GM12801 (cell line): ENCODE data around the gene ZNF776.

Experiments used
- TF ChIP-seq, protein P1 (sequence below): IDR thresholded peaks from one replicate; pipeline ENCODE4 v1.5.1; 2011; ENCODE audit warnings: control low read depth; ENCODE audit not compliant: insufficient read length; ENCODE audit errors: extremely low read depth

Gene ZNF776

GRCh38 chr19:57807541-57807940 lies 60.9 kb downstream of the ZNF776 start:
- TF ChIP-seq, protein P1, sequence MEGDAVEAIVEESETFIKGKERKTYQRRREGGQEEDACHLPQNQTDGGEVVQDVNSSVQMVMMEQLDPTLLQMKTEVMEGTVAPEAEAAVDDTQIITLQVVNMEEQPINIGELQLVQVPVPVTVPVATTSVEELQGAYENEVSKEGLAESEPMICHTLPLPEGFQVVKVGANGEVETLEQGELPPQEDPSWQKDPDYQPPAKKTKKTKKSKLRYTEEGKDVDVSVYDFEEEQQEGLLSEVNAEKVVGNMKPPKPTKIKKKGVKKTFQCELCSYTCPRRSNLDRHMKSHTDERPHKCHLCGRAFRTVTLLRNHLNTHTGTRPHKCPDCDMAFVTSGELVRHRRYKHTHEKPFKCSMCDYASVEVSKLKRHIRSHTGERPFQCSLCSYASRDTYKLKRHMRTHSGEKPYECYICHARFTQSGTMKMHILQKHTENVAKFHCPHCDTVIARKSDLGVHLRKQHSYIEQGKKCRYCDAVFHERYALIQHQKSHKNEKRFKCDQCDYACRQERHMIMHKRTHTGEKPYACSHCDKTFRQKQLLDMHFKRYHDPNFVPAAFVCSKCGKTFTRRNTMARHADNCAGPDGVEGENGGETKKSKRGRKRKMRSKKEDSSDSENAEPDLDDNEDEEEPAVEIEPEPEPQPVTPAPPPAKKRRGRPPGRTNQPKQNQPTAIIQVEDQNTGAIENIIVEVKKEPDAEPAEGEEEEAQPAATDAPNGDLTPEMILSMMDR, result no peak
